DND-41 (cell line): ENCODE results near the gene SND1.

Experiments used
- EZH2 ChIP-seq: IDR thresholded peaks from 3 replicates; pipeline ENCODE4 v1.6.1; 2012; ENCODE audit warnings: borderline replicate concordance, low read depth, mild to moderate bottlenecking, moderate library complexity, low read length, inconsistent platforms; ENCODE audit not compliant: severe bottlenecking
- TF ChIP-seq, protein P1 (sequence below): IDR thresholded peaks from 2 replicates; pipeline ENCODE4 v1.5.1; 2012; ENCODE audit warnings: borderline replicate concordance, low read length, moderate library complexity, mild to moderate bottlenecking; ENCODE audit not compliant: poor library complexity, severe bottlenecking; ENCODE audit errors: extremely low read depth

DNA sequence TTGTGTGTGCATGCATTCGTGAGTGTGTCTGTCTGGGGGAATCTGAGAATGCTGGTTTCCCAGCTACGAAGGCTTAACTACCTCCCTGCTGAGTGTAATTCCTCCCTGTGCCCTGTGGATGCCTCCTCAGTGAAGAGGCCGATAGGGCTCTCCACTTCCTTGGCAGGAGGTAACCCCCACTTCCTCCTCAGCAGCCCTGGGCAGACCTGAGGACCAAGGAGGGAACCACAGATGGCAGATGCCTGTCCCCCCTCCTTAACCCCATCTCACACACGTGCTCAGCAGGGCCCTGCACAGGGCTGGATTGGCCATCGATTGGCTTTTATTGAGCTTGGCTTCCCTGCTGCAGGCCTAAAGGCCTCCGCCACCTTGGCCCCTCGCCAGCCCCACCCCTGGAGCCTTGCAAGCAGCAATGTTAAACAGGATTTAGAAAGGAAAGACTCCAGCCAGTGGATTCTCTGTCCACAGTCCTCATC, 424.8 kb downstream of the SND1 start:
- TF ChIP-seq, protein P1, sequence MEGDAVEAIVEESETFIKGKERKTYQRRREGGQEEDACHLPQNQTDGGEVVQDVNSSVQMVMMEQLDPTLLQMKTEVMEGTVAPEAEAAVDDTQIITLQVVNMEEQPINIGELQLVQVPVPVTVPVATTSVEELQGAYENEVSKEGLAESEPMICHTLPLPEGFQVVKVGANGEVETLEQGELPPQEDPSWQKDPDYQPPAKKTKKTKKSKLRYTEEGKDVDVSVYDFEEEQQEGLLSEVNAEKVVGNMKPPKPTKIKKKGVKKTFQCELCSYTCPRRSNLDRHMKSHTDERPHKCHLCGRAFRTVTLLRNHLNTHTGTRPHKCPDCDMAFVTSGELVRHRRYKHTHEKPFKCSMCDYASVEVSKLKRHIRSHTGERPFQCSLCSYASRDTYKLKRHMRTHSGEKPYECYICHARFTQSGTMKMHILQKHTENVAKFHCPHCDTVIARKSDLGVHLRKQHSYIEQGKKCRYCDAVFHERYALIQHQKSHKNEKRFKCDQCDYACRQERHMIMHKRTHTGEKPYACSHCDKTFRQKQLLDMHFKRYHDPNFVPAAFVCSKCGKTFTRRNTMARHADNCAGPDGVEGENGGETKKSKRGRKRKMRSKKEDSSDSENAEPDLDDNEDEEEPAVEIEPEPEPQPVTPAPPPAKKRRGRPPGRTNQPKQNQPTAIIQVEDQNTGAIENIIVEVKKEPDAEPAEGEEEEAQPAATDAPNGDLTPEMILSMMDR: no peak
- TF ChIP-seq EZH2: no peak
